ENCODE results near the gene PNKD. TPM values are rescaled to one million over a fixed set of nuclear protein-coding genes. Genes with fewer than 3 reads are reported as not detected.

The PNKD gene, protein sequence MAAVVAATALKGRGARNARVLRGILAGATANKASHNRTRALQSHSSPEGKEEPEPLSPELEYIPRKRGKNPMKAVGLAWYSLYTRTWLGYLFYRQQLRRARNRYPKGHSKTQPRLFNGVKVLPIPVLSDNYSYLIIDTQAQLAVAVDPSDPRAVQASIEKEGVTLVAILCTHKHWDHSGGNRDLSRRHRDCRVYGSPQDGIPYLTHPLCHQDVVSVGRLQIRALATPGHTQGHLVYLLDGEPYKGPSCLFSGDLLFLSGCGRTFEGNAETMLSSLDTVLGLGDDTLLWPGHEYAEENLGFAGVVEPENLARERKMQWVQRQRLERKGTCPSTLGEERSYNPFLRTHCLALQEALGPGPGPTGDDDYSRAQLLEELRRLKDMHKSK
- total RNA-seq = 100 to 1,000 TPM in 2 of 5 donors, 10 to 100 TPM in 3; 35.1 to 121 (median 76.9) TPM
- 100 to 1,000 TPM; 114 to 116 (median 114) TPM for polyA plus RNA-seq
- long read RNA-seq, donor 1, transcript PNKD-201 (3 exons, 758 nt) = major isoform, 28 of 48 reads
- long read RNA-seq, donor 1, transcript PNKD-205 (2 exons, 1,372 nt) = minor isoform, 7 of 48 reads
- long read RNA-seq, donor 1, partial matches to known transcripts = 13 of 48 reads
- long read RNA-seq, donor 1, other reads (novel, unspliced or antisense) = 0 of 48 reads
- long read RNA-seq, donor 2, transcript PNKD-201 (3 exons, 758 nt) = major isoform, 47 of 76 reads
- long read RNA-seq, donor 2, transcript PNKD-205 (2 exons, 1,372 nt) = minor isoform, 7 of 76 reads
- long read RNA-seq, donor 2, partial matches to known transcripts = 19 of 76 reads
- long read RNA-seq, donor 2, other reads (novel, unspliced or antisense) = 0 of 76 reads
- long read RNA-seq, donor 3, transcript PNKD-201 (3 exons, 758 nt) = major isoform, 33 of 56 reads
- long read RNA-seq, donor 3, partial matches to known transcripts = 0 of 56 reads
- long read RNA-seq, donor 3, other reads (novel, unspliced or antisense) = 16 of 56 reads
- long read RNA-seq, donor 4, transcript PNKD-201 (3 exons, 758 nt) = major isoform, 6 of 7 reads
- long read RNA-seq, donor 4, partial matches to known transcripts = 0 of 7 reads
- long read RNA-seq, donor 4, other reads (novel, unspliced or antisense) = 0 of 7 reads
- long read RNA-seq, donor 5, transcript PNKD-205 (2 exons, 1,372 nt) = minor isoform, 7 of 72 reads
- long read RNA-seq, donor 5, transcript PNKD-201 (3 exons, 758 nt) = major isoform, 58 of 72 reads
- long read RNA-seq, donor 5, partial matches to known transcripts = 5 of 72 reads
- long read RNA-seq, donor 5, other reads (novel, unspliced or antisense) = 0 of 72 reads
- long read RNA-seq, donor 6 = 0 reads
- long read RNA-seq, donor 7, transcript PNKD-205 (2 exons, 1,372 nt) = minor isoform, 9 of 132 reads
- long read RNA-seq, donor 7, transcript PNKD-201 (3 exons, 758 nt) = major isoform, 59 of 132 reads
- long read RNA-seq, donor 7, partial matches to known transcripts = 26 of 132 reads
- long read RNA-seq, donor 7, other reads (novel, unspliced or antisense) = 34 of 132 reads
- long read RNA-seq, donor 8, transcript PNKD-205 (2 exons, 1,372 nt) = minor isoform, 5 of 130 reads
- long read RNA-seq, donor 8, transcript PNKD-201 (3 exons, 758 nt) = major isoform, 68 of 130 reads
- long read RNA-seq, donor 8, partial matches to known transcripts = 53 of 130 reads
- long read RNA-seq, donor 8, other reads (novel, unspliced or antisense) = 0 of 130 reads
- long read RNA-seq, donor 9, transcript PNKD-205 (2 exons, 1,372 nt) = minor isoform, 5 of 75 reads
- long read RNA-seq, donor 9, transcript PNKD-201 (3 exons, 758 nt) = major isoform, 57 of 75 reads
- long read RNA-seq, donor 9, partial matches to known transcripts = 12 of 75 reads
- long read RNA-seq, donor 9, other reads (novel, unspliced or antisense) = 0 of 75 reads
- long read RNA-seq, donor 10, transcript PNKD-201 (3 exons, 758 nt) = major isoform, 21 of 44 reads
- long read RNA-seq, donor 10, partial matches to known transcripts = 0 of 44 reads
- long read RNA-seq, donor 10, other reads (novel, unspliced or antisense) = 17 of 44 reads

GRCh38 chr2:218269900-218270720 is at the start of gene PNKD, which contains the start of gene AAMP:
Gene PNKD (plus strand): TSS chr2:218270519. CDS start chr2:218270536, 17 bp downstream.
Gene AAMP (minus strand): TSS chr2:218270137. CDS start chr2:218270086, 51 bp downstream.
- H3K4me3 ChIP-seq = peak within 1 kb of the TSS; percentile 73 to 88 (median 82)
- H3K4me1 ChIP-seq = peaks cover 40 to 88% (median 82%) of the 10 kb centered on the region in 4 donors
- peaks cover 36 to 49% (median 48%) of the 10 kb centered on the region in 4 donors for H3K36me3 ChIP-seq
- no peaks in the 10 kb centered on the region for H3K27me3 ChIP-seq
- DNase-seq = peak; percentile 100
- peak within 1 kb of the TSS; percentile 82 to 99 (median 89) for H3K27ac ChIP-seq
- TF ChIP-seq POLR2AphosphoS5 (IDR thresholded peaks at IDR 0.05) (peak; percentile 57 to 87 (median 85)), EP300 (IDR thresholded peaks at IDR 0.05) (no peak), POLR2A (IDR thresholded peaks at IDR 0.05) (peak in 2 of 4 donors; percentile 19 to 42)
- TF ChIP-seq, protein P1, sequence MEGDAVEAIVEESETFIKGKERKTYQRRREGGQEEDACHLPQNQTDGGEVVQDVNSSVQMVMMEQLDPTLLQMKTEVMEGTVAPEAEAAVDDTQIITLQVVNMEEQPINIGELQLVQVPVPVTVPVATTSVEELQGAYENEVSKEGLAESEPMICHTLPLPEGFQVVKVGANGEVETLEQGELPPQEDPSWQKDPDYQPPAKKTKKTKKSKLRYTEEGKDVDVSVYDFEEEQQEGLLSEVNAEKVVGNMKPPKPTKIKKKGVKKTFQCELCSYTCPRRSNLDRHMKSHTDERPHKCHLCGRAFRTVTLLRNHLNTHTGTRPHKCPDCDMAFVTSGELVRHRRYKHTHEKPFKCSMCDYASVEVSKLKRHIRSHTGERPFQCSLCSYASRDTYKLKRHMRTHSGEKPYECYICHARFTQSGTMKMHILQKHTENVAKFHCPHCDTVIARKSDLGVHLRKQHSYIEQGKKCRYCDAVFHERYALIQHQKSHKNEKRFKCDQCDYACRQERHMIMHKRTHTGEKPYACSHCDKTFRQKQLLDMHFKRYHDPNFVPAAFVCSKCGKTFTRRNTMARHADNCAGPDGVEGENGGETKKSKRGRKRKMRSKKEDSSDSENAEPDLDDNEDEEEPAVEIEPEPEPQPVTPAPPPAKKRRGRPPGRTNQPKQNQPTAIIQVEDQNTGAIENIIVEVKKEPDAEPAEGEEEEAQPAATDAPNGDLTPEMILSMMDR (IDR thresholded peaks at IDR 0.05) = peak in 2 of 7 experiments; percentile 22 to 41
- H3K9me3 ChIP-seq = no peaks in the 10 kb centered on the region
- intact Hi-C loops (cut with DNase I; ENCODE audit: low total_unique reads) = loop anchor here (10.0 kb wide), 1 partner anchor 85 kb away; no protein-coding TSS in a partner anchor
- 0% methylated on average over 53 to 64 of the region's 64 CpGs for WGBS, 5 donors

- H3K4me1 ChIP-seq = peaks cover 53 to 87% (median 79%) of the 10 kb centered on the region in 4 donors
- WGBS, 5 donors = 38 to 50% (median 44%) methylated on average over 5 of the region's 5 CpGs
- H3K36me3 ChIP-seq = peaks cover 3 to 31% (median 25%) of the 10 kb centered on the region in 4 donors
- DNase-seq = peak in 1 of 2 donors; percentile 36
- TF ChIP-seq, protein P1 (IDR thresholded peaks at IDR 0.05) = no peak
- TF ChIP-seq EP300 (IDR thresholded peaks at IDR 0.05) (no peak), POLR2AphosphoS5 (IDR thresholded peaks at IDR 0.05) (no peak), POLR2A (IDR thresholded peaks at IDR 0.05) (no peak)
- intact Hi-C loops (cut with DNase I; ENCODE audit: low total_unique reads) = no loop called here
- H3K4me3 ChIP-seq = peak overlapping the region in 1 of 4 donors; percentile 17
- no peaks in the 10 kb centered on the region for H3K9me3 ChIP-seq
- H3K27me3 ChIP-seq = no peaks in the 10 kb centered on the region
- H3K27ac ChIP-seq = peak overlapping the region in 3 of 5 donors; percentile 9 to 38 (median 26)
Measured at GRCh38 chr2:218221000-218221399, 49.3 kb upstream of the PNKD start.

GRCh38 chr2:218223046-218223445 is 47.3 kb upstream of the PNKD start:
- no peak for TF ChIP-seq EP300 (IDR thresholded peaks at IDR 0.05)
- Histone ChIP-seq H3K27me3 (no peaks in the 10 kb centered on the region), H3K27ac (peak overlapping the region in 3 of 5 donors; percentile 5 to 35 (median 5)), H3K4me1 (peaks cover 53 to 98% (median 79%) of the 10 kb centered on the region in 4 donors), H3K4me3 (no peak overlapping the region), H3K36me3 (peaks cover 14 to 51% (median 46%) of the 10 kb centered on the region in 4 donors), H3K9me3 (no peaks in the 10 kb centered on the region)
- intact Hi-C loops (cut with DNase I; ENCODE audit: low total_unique reads) = no loop called here
- WGBS, 5 donors = 50 to 66% (median 59%) methylated on average over 5 of the region's 5 CpGs
- DNase-seq = no peak

Data from stomach (tissue), 19 donors.